ENCODE measurements around the gene PAIP2B. TPM values are rescaled to one million over a fixed set of nuclear protein-coding genes. Genes with fewer than 3 reads are reported as not detected.
"Not testable (repeated sequence)": the region's sequence is repeated elsewhere in the genome, so short reads cannot be mapped to it uniquely, and the experiment has no call there.

Gene PAIP2B
- polyA plus RNA-seq, 3 donors, result 0.08 to 0.20 (median 0.17) TPM

DNA sequence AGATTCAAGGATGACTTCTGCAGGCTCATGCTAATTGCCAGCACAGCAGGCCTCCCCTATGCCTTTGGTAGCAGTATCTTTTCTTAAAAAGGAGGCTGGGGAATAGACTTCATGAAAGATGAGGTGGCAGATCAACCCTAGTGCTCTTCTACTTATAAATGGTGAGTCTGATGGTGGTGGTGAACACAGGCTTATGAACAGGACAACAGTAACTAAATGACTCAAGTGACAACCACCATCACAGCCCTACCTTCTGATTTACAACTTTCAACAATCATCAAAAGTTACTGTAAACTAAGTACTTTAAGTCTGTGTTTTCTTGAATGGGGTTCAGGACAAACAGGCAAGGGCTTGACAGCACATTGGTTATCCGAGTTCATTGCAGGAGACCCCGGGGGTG lies 39.3 kb downstream of the PAIP2B start:
- Mint-ChIP-seq H3K4me1 (peaks cover 6% of the 10 kb centered on the region), H3K9me3 (no peaks in the 10 kb centered on the region), H3K36me3 (no peaks in the 10 kb centered on the region), H3K4me3 (no peak overlapping the region), H3K27me3 (ENCODE audit: low read depth in 3 of 3) (no peaks in the 10 kb centered on the region), H3K27ac (no peak overlapping the region)
- Histone ChIP-seq H3K4me2 (replicated peaks; ENCODE audit: extremely low read depth, low read length, poor library complexity, severe bottlenecking) (no peak overlapping the region), H4K20me1 (ENCODE audit: insufficient read depth, low read length) (no peaks in the 10 kb centered on the region), H3K27ac (ENCODE audit: low read depth in 1 of 2, low read length in 2 of 2) (no peak overlapping the region), H3K9me3 (replicated peaks in 1 of 2; ENCODE audit: control insufficient read depth in 1 of 2, insufficient read depth in 1 of 2, low read length in 2 of 2) (no peaks in the 10 kb centered on the region), H3K4me1 (ENCODE audit: control insufficient read depth in 1 of 2, insufficient read depth in 2 of 2, low read length in 2 of 2) (peaks cover 0 to 7% of the 10 kb centered on the region in 2 donors), H3K79me2 (ENCODE audit: insufficient read depth, low read length) (no peaks in the 10 kb centered on the region), H3K36me3 (replicated peaks in 1 of 2; ENCODE audit: control insufficient read depth in 1 of 2, insufficient read depth in 2 of 2, low read length in 2 of 2) (no peaks in the 10 kb centered on the region), H2AFZ (ENCODE audit: insufficient read depth, low read depth, low read length, poor library complexity, severe bottlenecking) (no peak overlapping the region), H3K4me3 (replicated peaks in 1 of 3; ENCODE audit: low read depth in 2 of 3, low read length in 3 of 3) (no peak overlapping the region), H3K9ac (ENCODE audit: insufficient read depth, low read length, poor library complexity, severe bottlenecking) (no peak overlapping the region), H3K27me3 (ENCODE audit: control insufficient read depth in 2 of 2, insufficient read depth in 2 of 2, low read length in 2 of 2) (no peaks in the 10 kb centered on the region)
- intact Hi-C loops (cut with micrococcal nuclease), result no loop called here
- WGBS (ENCODE audit: insufficient coverage), result no CpG with 5 or more reads among the region's 2 CpGs
- no peak for DNase-seq
- TF ChIP-seq CTCF (IDR thresholded peaks at IDR 0.05), result no peak

- no peak for TF ChIP-seq CTCF (IDR thresholded peaks at IDR 0.05)
- H3K9ac ChIP-seq (ENCODE audit: insufficient read depth, low read length, poor library complexity, severe bottlenecking), result no peak overlapping the region
- no peaks in the 10 kb centered on the region for H3K9me3 ChIP-seq (replicated peaks in 1 of 2; ENCODE audit: control insufficient read depth in 1 of 2, insufficient read depth in 1 of 2, low read length in 2 of 2)
- no peaks in the 10 kb centered on the region for H3K79me2 ChIP-seq (ENCODE audit: insufficient read depth, low read length)
- H4K20me1 ChIP-seq (ENCODE audit: insufficient read depth, low read length), result no peaks in the 10 kb centered on the region
- no peak for DNase-seq
- H3K27ac ChIP-seq (ENCODE audit: low read depth in 1 of 2, low read length in 2 of 2), result no peak overlapping the region
- Mint-ChIP-seq H3K4me3 (no peak overlapping the region), H3K27ac (no peak overlapping the region), H3K4me1 (peaks cover 6% of the 10 kb centered on the region), H3K36me3 (no peaks in the 10 kb centered on the region), H3K9me3 (no peaks in the 10 kb centered on the region), H3K27me3 (ENCODE audit: low read depth in 3 of 3) (no peaks in the 10 kb centered on the region)
- intact Hi-C loops (cut with micrococcal nuclease), result no loop called here
- peaks cover 0 to 7% of the 10 kb centered on the region in 2 donors for H3K4me1 ChIP-seq (ENCODE audit: control insufficient read depth in 1 of 2, insufficient read depth in 2 of 2, low read length in 2 of 2)
- no CpG with 5 or more reads among the region's 1 CpG for WGBS (ENCODE audit: insufficient coverage)
- no peak overlapping the region for H3K4me3 ChIP-seq (replicated peaks in 1 of 3; ENCODE audit: low read depth in 2 of 3, low read length in 3 of 3)
- no peak overlapping the region for H2AFZ ChIP-seq (ENCODE audit: insufficient read depth, low read depth, low read length, poor library complexity, severe bottlenecking)
- no peaks in the 10 kb centered on the region for H3K27me3 ChIP-seq (ENCODE audit: control insufficient read depth in 2 of 2, insufficient read depth in 2 of 2, low read length in 2 of 2)
- H3K36me3 ChIP-seq (replicated peaks in 1 of 2; ENCODE audit: control insufficient read depth in 1 of 2, insufficient read depth in 2 of 2, low read length in 2 of 2), result no peaks in the 10 kb centered on the region
- no peak overlapping the region for H3K4me2 ChIP-seq (replicated peaks; ENCODE audit: extremely low read depth, low read length, poor library complexity, severe bottlenecking)
Measured at GRCh38 chr2:71186973-71187372, 39.9 kb downstream of the PAIP2B start.

DNA sequence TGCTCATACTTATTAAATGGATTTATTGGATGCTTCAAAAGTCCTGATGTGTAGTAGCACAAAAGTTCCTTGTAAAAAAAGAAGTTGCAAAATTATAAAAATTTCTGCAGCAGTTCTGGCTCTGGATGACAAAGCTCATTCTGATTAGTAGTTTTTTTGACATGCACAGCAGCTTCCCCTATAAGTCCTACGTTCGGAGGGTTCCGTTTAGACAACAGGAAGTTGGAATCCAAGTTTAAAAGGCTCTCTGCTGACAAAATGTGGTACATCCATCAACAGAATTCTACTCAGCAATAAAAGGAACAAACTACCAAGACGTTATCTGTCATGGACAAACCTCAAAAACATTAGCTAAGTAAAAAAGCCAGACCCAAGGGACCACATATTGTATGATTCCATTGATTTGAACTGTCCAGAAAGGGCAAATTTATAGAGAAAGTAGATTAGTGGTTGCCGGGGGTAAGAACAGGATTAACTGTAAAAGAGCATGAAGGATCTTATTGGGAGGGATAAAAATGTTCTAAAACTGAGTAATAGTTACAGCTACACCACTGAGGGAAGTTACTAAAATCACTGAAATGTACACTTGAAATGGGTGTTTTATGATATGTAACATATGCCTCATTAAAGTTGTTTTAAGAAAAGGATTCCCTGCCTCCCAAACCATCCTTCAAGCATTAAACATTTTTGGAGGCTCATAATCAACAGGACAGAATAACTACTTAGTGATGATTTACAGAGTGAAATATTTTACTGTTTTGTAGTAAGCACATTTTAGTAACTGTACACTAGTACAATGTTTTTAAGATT lies 43.4 kb downstream of the PAIP2B start:
- H3K4me1 ChIP-seq (ENCODE audit: control insufficient read depth in 1 of 2, insufficient read depth in 2 of 2, low read length in 2 of 2); H3K9me3 ChIP-seq (replicated peaks in 1 of 2; ENCODE audit: control insufficient read depth in 1 of 2, insufficient read depth in 1 of 2, low read length in 2 of 2); H4K20me1 ChIP-seq (ENCODE audit: insufficient read depth, low read length); H3K27me3 ChIP-seq (ENCODE audit: control insufficient read depth in 2 of 2, insufficient read depth in 2 of 2, low read length in 2 of 2); H3K4me1 Mint-ChIP-seq; DNase-seq; H3K9me3 Mint-ChIP-seq; H3K27me3 Mint-ChIP-seq (ENCODE audit: low read depth in 3 of 3); intact Hi-C loops (cut with micrococcal nuclease); H3K36me3 Mint-ChIP-seq; H3K9ac ChIP-seq (ENCODE audit: insufficient read depth, low read length, poor library complexity, severe bottlenecking); H3K36me3 ChIP-seq (replicated peaks in 1 of 2; ENCODE audit: control insufficient read depth in 1 of 2, insufficient read depth in 2 of 2, low read length in 2 of 2); H3K79me2 ChIP-seq (ENCODE audit: insufficient read depth, low read length): not testable (repeated sequence)
- peak overlapping the region in 1 of 2 donors; percentile 20 for H3K27ac ChIP-seq (ENCODE audit: low read depth in 1 of 2, low read length in 2 of 2)
- H3K4me3 ChIP-seq (replicated peaks in 1 of 3; ENCODE audit: low read depth in 2 of 3, low read length in 3 of 3), result peak overlapping the region in 1 of 3 experiments; percentile 10
- H2AFZ ChIP-seq (ENCODE audit: insufficient read depth, low read depth, low read length, poor library complexity, severe bottlenecking), result peak overlapping the region; percentile 46
- Mint-ChIP-seq H3K4me3 (peak overlapping the region in 1 of 2 donors; percentile 18), H3K27ac (peak overlapping the region in 4 of 7 donors; percentile 4 to 84 (median 38))
- WGBS (ENCODE audit: insufficient coverage), result no CpG with 5 or more reads among the region's 5 CpGs
- peak overlapping the region; percentile 57 for H3K4me2 ChIP-seq (replicated peaks; ENCODE audit: extremely low read depth, low read length, poor library complexity, severe bottlenecking)

Data from CD14-positive monocyte (primary cell).